Central memory CD8-positive, alpha-beta T cell (primary cell): ENCODE data around the gene PIAS2.
"Not testable (repeated sequence)": the region's sequence is repeated elsewhere in the genome, so short reads cannot be mapped to it uniquely, and the experiment has no call there.

ENCODE experiments used
- ATAC-seq: fragments of 150-1000 bp; cut with Tn5 transposase; replicated peaks from 2 replicates; pipeline ENCODE4 v1.10.0; 2022; ENCODE audit warnings: mild to moderate bottlenecking, moderate FRiP score, moderate number of reproducible peaks; ENCODE audit not compliant: poor library complexity, severe bottlenecking; ENCODE audit errors: extremely low read depth
- DNase-seq, 2 donors: peaks; one replicate each; pipeline ENCODE4 v3.0.0; 2021; ENCODE audit warnings: low spot score in 2 of 2
- H3K27ac Mint-ChIP-seq: one replicate; pipeline ENCODE4 v1.8.0; 2022; ENCODE audit warnings: low read depth, mild to moderate bottlenecking, moderate library complexity, mixed read lengths
- H3K27me3 Mint-ChIP-seq: one replicate; pipeline ENCODE4 v1.8.0; 2022; ENCODE audit warnings: mixed read lengths
- H3K36me3 Mint-ChIP-seq: one replicate; pipeline ENCODE4 v1.8.0; 2022; ENCODE audit warnings: mild to moderate bottlenecking, moderate library complexity, mixed read lengths; ENCODE audit not compliant: insufficient read depth
- H3K4me1 Mint-ChIP-seq: one replicate; pipeline ENCODE4 v1.8.0; 2022; ENCODE audit warnings: mixed read lengths
- H3K4me3 Mint-ChIP-seq: one replicate; pipeline ENCODE4 v1.8.0; 2022; ENCODE audit warnings: mild to moderate bottlenecking, moderate library complexity, mixed read lengths
- H3K9me3 Mint-ChIP-seq: one replicate; pipeline ENCODE4 v1.8.0; 2022; ENCODE audit warnings: mixed read lengths

PIAS2 gene

GRCh38 chr18:46892842-46893241, 24.5 kb downstream of the PIAS2 start:
- Mint-ChIP-seq H3K27ac (no peak overlapping the region), H3K36me3 (peaks cover 9% of the 10 kb centered on the region)

GRCh38 chr18:46891742-46892214, 25.5 kb downstream of the PIAS2 start:
- ATAC-seq = no peak
- Mint-ChIP-seq H3K4me3 (no peak overlapping the region), H3K27me3 (no peaks in the 10 kb centered on the region), H3K36me3 (peaks cover 11% of the 10 kb centered on the region), H3K9me3 (peaks cover 7% of the 10 kb centered on the region), H3K4me1 (peaks cover 38% of the 10 kb centered on the region), H3K27ac (no peak overlapping the region)
- DNase-seq = no peak

More at GRCh38 chr18:46892842-46893241, 24.5 kb downstream of the PIAS2 start:
- H3K4me1 Mint-ChIP-seq = peaks cover 38% of the 10 kb centered on the region
- peaks cover 7% of the 10 kb centered on the region for H3K9me3 Mint-ChIP-seq
- no peak overlapping the region for H3K4me3 Mint-ChIP-seq
- ATAC-seq (no peak), DNase-seq (no peak)
- no peaks in the 10 kb centered on the region for H3K27me3 Mint-ChIP-seq

GRCh38 chr18:46888965-46889364, 28.3 kb downstream of the PIAS2 start:
- Mint-ChIP-seq H3K4me3 (no peak overlapping the region), H3K36me3 (peaks cover 9% of the 10 kb centered on the region), H3K27me3 (no peaks in the 10 kb centered on the region), H3K4me1 (peaks cover 35% of the 10 kb centered on the region), H3K9me3 (peaks cover 7% of the 10 kb centered on the region), H3K27ac (no peak overlapping the region)
- no peak for DNase-seq
- ATAC-seq = no peak

- H3K4me3 Mint-ChIP-seq = no peak overlapping the region
- ATAC-seq (no peak), DNase-seq (no peak)
- peaks cover 14% of the 10 kb centered on the region for H3K4me1 Mint-ChIP-seq
- H3K27me3 Mint-ChIP-seq = no peaks in the 10 kb centered on the region
- H3K9me3 Mint-ChIP-seq = peaks cover 7% of the 10 kb centered on the region
- H3K27ac Mint-ChIP-seq = no peak overlapping the region
- peaks cover 9% of the 10 kb centered on the region for H3K36me3 Mint-ChIP-seq
These were observed 30.4 kb downstream of the PIAS2 start for GRCh38 chr18:46886893-46887292.

- no peaks in the 10 kb centered on the region for H3K9me3 Mint-ChIP-seq
- H3K36me3 Mint-ChIP-seq = peaks cover 5% of the 10 kb centered on the region
- peaks cover 15% of the 10 kb centered on the region for H3K4me1 Mint-ChIP-seq
- peak overlapping the region; percentile 78 for H3K27ac Mint-ChIP-seq
- no peaks in the 10 kb centered on the region for H3K27me3 Mint-ChIP-seq
- H3K4me3 Mint-ChIP-seq = no peak overlapping the region
- ATAC-seq = no peak
- DNase-seq = no peak
These were observed 34.1 kb downstream of the PIAS2 start for GRCh38 chr18:46883180-46883579.

GRCh38 chr18:46877329-46877987, 39.8 kb downstream of the PIAS2 start:
- H3K4me3 Mint-ChIP-seq = no peak overlapping the region
- H3K36me3 Mint-ChIP-seq = peaks cover 7% of the 10 kb centered on the region
- no peaks in the 10 kb centered on the region for H3K27me3 Mint-ChIP-seq
- peaks cover 9% of the 10 kb centered on the region for H3K9me3 Mint-ChIP-seq
- no peak overlapping the region for H3K27ac Mint-ChIP-seq
- DNase-seq (no peak), ATAC-seq (no peak)
- H3K4me1 Mint-ChIP-seq = peaks cover 30% of the 10 kb centered on the region

GRCh38 chr18:46868169-46868921, 49.0 kb downstream of the PIAS2 start:
- H3K4me3 Mint-ChIP-seq = no peak overlapping the region
- ATAC-seq (no peak), DNase-seq (no peak)
- peaks cover 15% of the 10 kb centered on the region for H3K4me1 Mint-ChIP-seq
- H3K27me3 Mint-ChIP-seq = no peaks in the 10 kb centered on the region
- peaks cover 6% of the 10 kb centered on the region for H3K9me3 Mint-ChIP-seq
- no peaks in the 10 kb centered on the region for H3K36me3 Mint-ChIP-seq
- H3K27ac Mint-ChIP-seq = no peak overlapping the region

- no peaks in the 10 kb centered on the region for H3K27me3 Mint-ChIP-seq
- no peak overlapping the region for H3K27ac Mint-ChIP-seq
- DNase-seq (no peak), ATAC-seq (no peak)
- no peaks in the 10 kb centered on the region for H3K36me3 Mint-ChIP-seq
- peaks cover 15% of the 10 kb centered on the region for H3K4me1 Mint-ChIP-seq
- peaks cover 6% of the 10 kb centered on the region for H3K9me3 Mint-ChIP-seq
- no peak overlapping the region for H3K4me3 Mint-ChIP-seq
These were observed 49.8 kb downstream of the PIAS2 start for GRCh38 chr18:46867367-46868143.

GRCh38 chr18:46866523-46866922, 50.8 kb downstream of the PIAS2 start:
- ATAC-seq = no peak
- DNase-seq = no peak
- H3K36me3 Mint-ChIP-seq = no peaks in the 10 kb centered on the region
- no peak overlapping the region for H3K27ac Mint-ChIP-seq
- H3K9me3 Mint-ChIP-seq = peaks cover 6% of the 10 kb centered on the region
- H3K4me3 Mint-ChIP-seq = no peak overlapping the region
- no peaks in the 10 kb centered on the region for H3K27me3 Mint-ChIP-seq
- peaks cover 15% of the 10 kb centered on the region for H3K4me1 Mint-ChIP-seq

GRCh38 chr18:46865245-46865644, 52.1 kb downstream of the PIAS2 start:
- not testable (repeated sequence) for H3K36me3 Mint-ChIP-seq, H3K9me3 Mint-ChIP-seq

GRCh38 chr18:46859855-46860254, 57.5 kb downstream of the PIAS2 start:
- H3K27ac Mint-ChIP-seq = no peak overlapping the region
- H3K27me3 Mint-ChIP-seq = no peaks in the 10 kb centered on the region
- no peaks in the 10 kb centered on the region for H3K9me3 Mint-ChIP-seq
- DNase-seq (no peak), ATAC-seq (no peak)
- H3K4me3 Mint-ChIP-seq = no peak overlapping the region
- H3K36me3 Mint-ChIP-seq = peaks cover 13% of the 10 kb centered on the region
- peaks cover 32% of the 10 kb centered on the region for H3K4me1 Mint-ChIP-seq

More at GRCh38 chr18:46865245-46865644, 52.1 kb downstream of the PIAS2 start:
- DNase-seq, H3K27ac Mint-ChIP-seq, H3K4me3 Mint-ChIP-seq, ATAC-seq, H3K27me3 Mint-ChIP-seq: not testable (repeated sequence)
- H3K4me1 Mint-ChIP-seq = peaks cover 19% of the 10 kb centered on the region

GRCh38 chr18:46858290-46858689, 59.0 kb downstream of the PIAS2 start:
- peaks cover 17% of the 10 kb centered on the region for H3K36me3 Mint-ChIP-seq

More at GRCh38 chr18:46858290-46858689, 59.0 kb downstream of the PIAS2 start:
- DNase-seq (no peak), ATAC-seq (no peak)
- Mint-ChIP-seq H3K4me1 (peaks cover 32% of the 10 kb centered on the region), H3K9me3 (no peaks in the 10 kb centered on the region), H3K27ac (no peak overlapping the region), H3K4me3 (no peak overlapping the region), H3K27me3 (no peaks in the 10 kb centered on the region)
